Type B pancreatic cell (in vitro differentiated cells): Measurements from ENCODE around the gene EFHC2. TPM values are rescaled to one million over a fixed set of nuclear protein-coding genes. Genes with fewer than 3 reads are reported as not detected.
"Not testable (repeated sequence)": the region's sequence is repeated elsewhere in the genome, so short reads cannot be mapped to it uniquely, and the experiment has no call there.

Experiments
- DNase-seq: peaks from one replicate; pipeline ENCODE4 v3.0.0; 2021; ENCODE audit warnings: mixed read lengths; ENCODE audit not compliant: unreplicated experiment; ENCODE audit errors: extremely low spot score
- H3K27ac Mint-ChIP-seq: 2 replicates; pipeline ENCODE4 v1.8.0; 2021; ENCODE audit warnings: mild to moderate bottlenecking, mixed read lengths
- H3K27me3 Mint-ChIP-seq: 2 replicates; pipeline ENCODE4 v1.8.0; 2021; ENCODE audit warnings: mixed read lengths
- H3K36me3 Mint-ChIP-seq: 2 replicates; pipeline ENCODE4 v1.8.0; 2021; ENCODE audit warnings: mixed read lengths
- H3K4me1 Mint-ChIP-seq: one replicate; pipeline ENCODE4 v1.8.0; 2021; ENCODE audit warnings: mixed read lengths; ENCODE audit not compliant: unreplicated experiment
- H3K4me3 Mint-ChIP-seq: 2 replicates; pipeline ENCODE4 v1.8.0; 2021; ENCODE audit warnings: mild to moderate bottlenecking, mixed read lengths
- H3K9me3 Mint-ChIP-seq: 2 replicates; pipeline ENCODE4 v1.8.0; 2021; ENCODE audit warnings: mixed read lengths
- total RNA-seq: library from RNA; stranded (reverse); gene quantifications from 2 replicates; pipeline ENCODE4 v1.2.1, GENCODE V29; 2021; ENCODE audit warnings: low replicate concordance
- TF ChIP-seq, protein P1 (sequence below): fragments of 200-600 bp; sonication (generic); conservative IDR thresholded peaks from 2 replicates; pipeline ENCODE4 v1.5.0; 2021; ENCODE audit warnings: antibody characterized with exemption, mild to moderate bottlenecking

EFHC2 gene
- total RNA-seq, 1 donor from 2014 or later = 2.1 TPM

DNA sequence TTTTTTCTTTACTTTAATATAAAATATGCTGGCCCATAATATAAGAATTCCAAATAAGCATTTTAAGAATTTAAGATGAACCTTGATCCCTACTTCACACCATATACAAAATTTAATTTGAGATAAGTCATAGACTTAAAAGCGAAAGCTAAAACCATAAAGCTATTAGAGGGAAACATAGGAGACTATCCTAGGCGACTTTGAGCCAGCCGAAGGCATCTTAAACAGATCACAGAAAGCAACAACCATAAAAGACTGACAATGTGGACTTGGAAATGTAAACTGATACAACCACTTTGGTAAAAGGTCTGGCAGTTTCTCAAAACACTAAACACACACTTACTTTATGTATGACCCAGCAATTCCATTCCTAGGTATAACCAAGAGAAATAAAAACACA, 125.0 kb downstream of the EFHC2 start:
- Mint-ChIP-seq H3K27me3 (no peaks in the 10 kb centered on the region), H3K36me3 (no peaks in the 10 kb centered on the region), H3K9me3 (peaks cover 3% of the 10 kb centered on the region), H3K4me3 (no peak overlapping the region), H3K4me1 (no peaks in the 10 kb centered on the region), H3K27ac (no peak overlapping the region)
- no peak for DNase-seq
- TF ChIP-seq, protein P1, sequence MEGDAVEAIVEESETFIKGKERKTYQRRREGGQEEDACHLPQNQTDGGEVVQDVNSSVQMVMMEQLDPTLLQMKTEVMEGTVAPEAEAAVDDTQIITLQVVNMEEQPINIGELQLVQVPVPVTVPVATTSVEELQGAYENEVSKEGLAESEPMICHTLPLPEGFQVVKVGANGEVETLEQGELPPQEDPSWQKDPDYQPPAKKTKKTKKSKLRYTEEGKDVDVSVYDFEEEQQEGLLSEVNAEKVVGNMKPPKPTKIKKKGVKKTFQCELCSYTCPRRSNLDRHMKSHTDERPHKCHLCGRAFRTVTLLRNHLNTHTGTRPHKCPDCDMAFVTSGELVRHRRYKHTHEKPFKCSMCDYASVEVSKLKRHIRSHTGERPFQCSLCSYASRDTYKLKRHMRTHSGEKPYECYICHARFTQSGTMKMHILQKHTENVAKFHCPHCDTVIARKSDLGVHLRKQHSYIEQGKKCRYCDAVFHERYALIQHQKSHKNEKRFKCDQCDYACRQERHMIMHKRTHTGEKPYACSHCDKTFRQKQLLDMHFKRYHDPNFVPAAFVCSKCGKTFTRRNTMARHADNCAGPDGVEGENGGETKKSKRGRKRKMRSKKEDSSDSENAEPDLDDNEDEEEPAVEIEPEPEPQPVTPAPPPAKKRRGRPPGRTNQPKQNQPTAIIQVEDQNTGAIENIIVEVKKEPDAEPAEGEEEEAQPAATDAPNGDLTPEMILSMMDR = no peak

DNA sequence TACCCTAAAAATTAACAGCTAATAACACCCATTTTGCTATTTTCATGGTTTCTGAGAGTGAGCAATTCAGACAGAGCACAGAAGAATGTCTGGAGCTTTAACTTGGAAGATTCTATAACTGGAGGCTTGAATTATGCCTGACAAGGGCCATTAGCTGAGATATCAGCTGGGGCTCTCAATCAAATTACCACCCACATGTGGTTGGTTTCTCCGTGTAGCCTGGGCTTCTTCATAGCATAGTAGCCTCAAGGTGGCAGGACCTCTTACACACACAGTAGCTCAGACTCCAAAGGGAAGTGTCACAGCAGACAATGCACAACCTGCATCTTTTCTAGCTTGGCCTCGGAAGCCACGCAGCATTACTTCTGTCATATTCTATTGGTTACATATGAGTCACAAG, 127.3 kb downstream of the EFHC2 start:
- Mint-ChIP-seq H3K27me3 (no peaks in the 10 kb centered on the region), H3K9me3 (peaks cover 3% of the 10 kb centered on the region), H3K27ac (no peak overlapping the region), H3K4me3 (no peak overlapping the region), H3K36me3 (no peaks in the 10 kb centered on the region), H3K4me1 (no peaks in the 10 kb centered on the region)
- no peak for DNase-seq
- TF ChIP-seq, protein P1 = no peak

DNA sequence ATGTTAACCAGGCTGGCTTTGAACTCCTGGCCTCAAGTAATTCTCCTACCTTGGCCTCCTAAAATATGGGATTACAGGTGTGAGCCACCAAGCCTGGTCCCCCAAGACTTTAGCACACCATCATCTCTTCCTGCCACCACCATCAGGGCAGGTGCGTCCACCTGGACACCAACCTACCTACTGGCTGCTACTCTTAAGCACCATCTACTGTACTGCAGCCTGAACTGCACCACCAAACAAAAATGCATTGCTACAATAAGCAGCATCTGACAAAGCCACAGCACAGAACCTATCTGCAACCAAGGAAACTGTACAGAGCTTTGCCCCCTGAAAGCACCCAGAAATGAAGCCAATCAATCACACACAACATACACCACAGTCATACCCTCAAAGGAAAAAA, 139.7 kb downstream of the EFHC2 start:
- no peak for DNase-seq
- Mint-ChIP-seq H3K4me3 (no peak overlapping the region), H3K27ac (no peak overlapping the region), H3K36me3 (no peaks in the 10 kb centered on the region), H3K9me3 (peaks cover 4% of the 10 kb centered on the region), H3K27me3 (no peaks in the 10 kb centered on the region), H3K4me1 (no peaks in the 10 kb centered on the region)
- TF ChIP-seq, protein P1 = no peak

DNA sequence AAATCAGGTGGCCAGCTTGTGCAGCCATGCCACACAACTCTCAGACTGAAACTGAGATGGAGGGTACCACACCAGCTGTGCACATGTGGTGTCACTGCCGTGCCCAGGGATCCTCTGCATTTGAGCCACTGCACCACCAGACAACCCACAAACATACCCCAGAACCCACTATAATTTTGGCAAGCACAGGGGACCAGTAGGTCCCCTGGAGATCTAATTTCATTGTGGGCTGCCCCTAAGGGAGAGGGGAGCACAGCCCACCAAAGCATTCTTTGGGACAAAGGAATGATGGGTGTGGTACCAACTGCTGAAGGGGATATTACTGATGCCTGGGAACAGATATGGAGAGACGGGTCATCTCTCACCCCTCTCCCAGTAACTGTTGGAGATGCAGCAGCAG, 140.9 kb downstream of the EFHC2 start:
- Mint-ChIP-seq H3K36me3 (no peaks in the 10 kb centered on the region), H3K9me3 (peaks cover 4% of the 10 kb centered on the region), H3K4me1 (no peaks in the 10 kb centered on the region), H3K27me3 (no peaks in the 10 kb centered on the region), H3K4me3 (no peak overlapping the region), H3K27ac (no peak overlapping the region)
- TF ChIP-seq, protein P1 = no peak
- no peak for DNase-seq

DNA sequence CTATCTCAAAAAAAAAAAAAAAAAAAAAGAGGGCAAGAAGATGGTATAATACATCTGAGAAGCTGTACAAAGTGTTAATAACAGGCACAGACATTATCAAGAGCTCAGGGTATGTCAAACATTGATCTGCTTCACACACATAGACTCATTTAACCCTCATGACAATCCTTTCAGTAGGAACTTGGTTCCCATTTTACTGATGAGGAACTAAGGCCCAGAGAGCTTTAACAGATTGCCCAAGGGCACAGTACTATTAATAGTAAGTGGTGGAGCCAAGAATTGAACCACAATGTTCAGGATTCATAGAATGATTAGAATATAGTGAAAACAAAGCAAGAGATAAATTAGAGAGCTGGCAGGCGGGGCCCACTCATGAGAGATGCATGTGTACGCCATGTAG, 154.4 kb downstream of the EFHC2 start:
- DNase-seq = no peak
- Mint-ChIP-seq H3K9me3 (no peaks in the 10 kb centered on the region), H3K4me3 (no peak overlapping the region), H3K27ac (no peak overlapping the region), H3K27me3 (no peaks in the 10 kb centered on the region), H3K36me3 (no peaks in the 10 kb centered on the region), H3K4me1 (no peaks in the 10 kb centered on the region)
- TF ChIP-seq, protein P1 = no peak

DNA sequence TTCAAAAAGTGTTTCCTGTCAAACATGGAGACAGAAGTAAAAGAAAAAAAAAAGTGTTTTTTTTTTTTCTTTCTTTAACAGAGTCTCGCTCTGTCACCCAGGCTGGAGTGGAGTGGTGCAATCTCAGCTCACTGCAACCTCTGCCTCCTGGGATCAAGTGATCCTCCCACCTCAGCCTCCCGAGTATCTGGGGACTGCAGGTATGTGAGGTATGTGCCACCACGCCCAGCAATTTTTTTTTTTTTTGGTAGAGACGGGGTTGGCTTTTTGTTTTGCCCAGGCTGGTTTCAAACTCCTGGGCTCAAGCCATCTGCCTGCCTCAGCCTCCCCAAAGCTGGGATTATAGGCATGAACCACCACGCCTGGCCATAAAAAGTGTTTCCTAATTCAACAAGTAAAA, 155.6 kb downstream of the EFHC2 start:
- H3K9me3 Mint-ChIP-seq, H3K4me1 Mint-ChIP-seq, H3K27ac Mint-ChIP-seq: not testable (repeated sequence)

More for the DNA sequence above, 155.6 kb downstream of the EFHC2 start:
- not testable (repeated sequence) for H3K4me3 Mint-ChIP-seq, DNase-seq, H3K36me3 Mint-ChIP-seq, H3K27me3 Mint-ChIP-seq
